ENCODE results near the gene TTN. TPM values are rescaled to one million over a fixed set of nuclear protein-coding genes. Genes with fewer than 3 reads are reported as not detected.

TTN gene
- total RNA-seq, 1 experiment from 2014 or later: 0.05 TPM

- no peak for TF ChIP-seq ATF3 (IDR thresholded peaks at IDR 0.05)
- TF ChIP-seq CEBPB (IDR thresholded peaks at IDR 0.05; ENCODE audit: low read depth): no peak
- no peak for TF ChIP-seq MAX (IDR thresholded peaks at IDR 0.05)
- no peak for TF ChIP-seq ZFX (IDR thresholded peaks at IDR 0.05)
- no peak for TF ChIP-seq YY1 (IDR thresholded peaks at IDR 0.05; ENCODE audit: extremely low read depth, insufficient replicate concordance, low read depth, low read length)
- TF ChIP-seq EZH2phosphoT487 (IDR thresholded peaks at IDR 0.05; ENCODE audit: borderline replicate concordance): no peak
- no peak for TF ChIP-seq ZNF274 (IDR thresholded peaks at IDR 0.05; ENCODE audit: low read depth, low read length)
These were observed 222.6 kb downstream of the TTN start (continued) for GRCh38 chr2:178584666-178585065.

DNA sequence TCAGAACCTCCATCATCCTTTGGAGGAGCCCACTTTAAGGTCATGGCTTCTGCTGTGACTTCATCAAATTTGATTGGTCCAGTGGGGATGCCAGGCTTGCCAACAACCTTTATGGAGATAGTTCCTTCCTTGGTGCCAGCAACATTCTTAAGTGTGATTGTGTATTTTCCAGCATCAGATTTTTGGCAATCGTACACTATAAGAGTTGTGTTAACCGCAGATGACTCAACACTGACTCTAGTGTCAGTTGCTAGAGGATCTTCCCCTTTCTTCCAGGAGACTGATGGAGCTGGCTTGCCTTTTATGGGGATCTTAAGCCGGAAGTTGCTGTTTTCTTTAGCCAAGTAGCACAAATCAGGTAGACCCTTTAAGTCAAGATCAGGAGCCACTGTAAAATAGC, 228.2 kb downstream of the TTN start:
- H3K9me2 ChIP-seq (ENCODE audit: insufficient read depth): no peaks in the 10 kb centered on the region
- POLR2A ChIA-PET: no interaction called here
- H3K79me2 ChIP-seq (ENCODE audit: insufficient read depth, low read length): no peaks in the 10 kb centered on the region
- CTCF ChIA-PET: no interaction called here
- no peak overlapping the region for H2AFZ ChIP-seq (ENCODE audit: low read depth, low read length, poor library complexity, severe bottlenecking)
- H3K4me3 ChIP-seq (replicated peaks in 1 of 2; ENCODE audit: low read depth in 1 of 2, low read length in 2 of 2): no peak overlapping the region
- no TSS peak for BruUV-seq (replicated peaks)
- no peak overlapping the region for H3K9ac ChIP-seq (ENCODE audit: low read length)
- H3K27ac ChIP-seq (ENCODE audit: low read depth, low read length): no peak overlapping the region
- DNase-seq (ENCODE audit: low read depth, low spot score) (no peak), ATAC-seq (no peak)
- no peaks in the 10 kb centered on the region for H3K36me3 ChIP-seq (ENCODE audit: control insufficient read depth in 1 of 2, insufficient read depth in 2 of 2, low read length in 2 of 2)
- no peaks in the 10 kb centered on the region for H3K27me3 ChIP-seq (ENCODE audit: insufficient read depth, low read length)
- no peak overlapping the region for H3K4me2 ChIP-seq (ENCODE audit: low read length)
- RAD21 ChIA-PET (ENCODE audit: low non-redundant PET in 1 of 2, low total read pairs in 2 of 2, uncharacterized antibody in 2 of 2, unreplicated experiment in 2 of 2): no interaction called here
- H3K9me3 ChIP-seq (ENCODE audit: control insufficient read depth in 1 of 2, insufficient read depth in 1 of 2, low read depth in 1 of 2, low read length in 2 of 2): no peaks in the 10 kb centered on the region
- intact Hi-C loops (cut with micrococcal nuclease): no loop called here
- H4K20me1 ChIP-seq (ENCODE audit: insufficient read depth): no peaks in the 10 kb centered on the region
- no peaks in the 10 kb centered on the region for H3K4me1 ChIP-seq (ENCODE audit: control insufficient read depth in 1 of 2, insufficient read depth in 2 of 2, low read length in 2 of 2)
- TF ChIP-seq RAD21 (IDR thresholded peaks at IDR 0.05; ENCODE audit: low read depth) (no peak), ZNF274 (IDR thresholded peaks at IDR 0.05; ENCODE audit: low read depth, low read length) (no peak), SRF (IDR thresholded peaks at IDR 0.05; ENCODE audit: low read depth) (no peak), CBX3 (IDR thresholded peaks at IDR 0.05; ENCODE audit: low read depth) (no peak), EGR1 (IDR thresholded peaks at IDR 0.05; ENCODE audit: low read depth) (no peak), ZFX (IDR thresholded peaks at IDR 0.05) (no peak), EZH2phosphoT487 (IDR thresholded peaks at IDR 0.05; ENCODE audit: borderline replicate concordance) (no peak), YY1 (IDR thresholded peaks at IDR 0.05; ENCODE audit: extremely low read depth, insufficient replicate concordance, low read depth, low read length) (no peak), ATF3 (IDR thresholded peaks at IDR 0.05) (no peak), ZBTB33 (IDR thresholded peaks at IDR 0.05; ENCODE audit: extremely low read depth, insufficient replicate concordance, low read length) (no peak), MAX (IDR thresholded peaks at IDR 0.05) (no peak), TCF7L2 (IDR thresholded peaks at IDR 0.05; ENCODE audit: borderline replicate concordance, extremely low read depth, insufficient read depth, insufficient read length) (no peak), JUND (IDR thresholded peaks at IDR 0.05) (no peak)
- TF ChIP-seq, protein P1, sequence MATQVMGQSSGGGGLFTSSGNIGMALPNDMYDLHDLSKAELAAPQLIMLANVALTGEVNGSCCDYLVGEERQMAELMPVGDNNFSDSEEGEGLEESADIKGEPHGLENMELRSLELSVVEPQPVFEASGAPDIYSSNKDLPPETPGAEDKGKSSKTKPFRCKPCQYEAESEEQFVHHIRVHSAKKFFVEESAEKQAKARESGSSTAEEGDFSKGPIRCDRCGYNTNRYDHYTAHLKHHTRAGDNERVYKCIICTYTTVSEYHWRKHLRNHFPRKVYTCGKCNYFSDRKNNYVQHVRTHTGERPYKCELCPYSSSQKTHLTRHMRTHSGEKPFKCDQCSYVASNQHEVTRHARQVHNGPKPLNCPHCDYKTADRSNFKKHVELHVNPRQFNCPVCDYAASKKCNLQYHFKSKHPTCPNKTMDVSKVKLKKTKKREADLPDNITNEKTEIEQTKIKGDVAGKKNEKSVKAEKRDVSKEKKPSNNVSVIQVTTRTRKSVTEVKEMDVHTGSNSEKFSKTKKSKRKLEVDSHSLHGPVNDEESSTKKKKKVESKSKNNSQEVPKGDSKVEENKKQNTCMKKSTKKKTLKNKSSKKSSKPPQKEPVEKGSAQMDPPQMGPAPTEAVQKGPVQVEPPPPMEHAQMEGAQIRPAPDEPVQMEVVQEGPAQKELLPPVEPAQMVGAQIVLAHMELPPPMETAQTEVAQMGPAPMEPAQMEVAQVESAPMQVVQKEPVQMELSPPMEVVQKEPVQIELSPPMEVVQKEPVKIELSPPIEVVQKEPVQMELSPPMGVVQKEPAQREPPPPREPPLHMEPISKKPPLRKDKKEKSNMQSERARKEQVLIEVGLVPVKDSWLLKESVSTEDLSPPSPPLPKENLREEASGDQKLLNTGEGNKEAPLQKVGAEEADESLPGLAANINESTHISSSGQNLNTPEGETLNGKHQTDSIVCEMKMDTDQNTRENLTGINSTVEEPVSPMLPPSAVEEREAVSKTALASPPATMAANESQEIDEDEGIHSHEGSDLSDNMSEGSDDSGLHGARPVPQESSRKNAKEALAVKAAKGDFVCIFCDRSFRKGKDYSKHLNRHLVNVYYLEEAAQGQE (IDR thresholded peaks at IDR 0.05; ENCODE audit: low read depth): no peak
- TF ChIP-seq, protein P2, sequence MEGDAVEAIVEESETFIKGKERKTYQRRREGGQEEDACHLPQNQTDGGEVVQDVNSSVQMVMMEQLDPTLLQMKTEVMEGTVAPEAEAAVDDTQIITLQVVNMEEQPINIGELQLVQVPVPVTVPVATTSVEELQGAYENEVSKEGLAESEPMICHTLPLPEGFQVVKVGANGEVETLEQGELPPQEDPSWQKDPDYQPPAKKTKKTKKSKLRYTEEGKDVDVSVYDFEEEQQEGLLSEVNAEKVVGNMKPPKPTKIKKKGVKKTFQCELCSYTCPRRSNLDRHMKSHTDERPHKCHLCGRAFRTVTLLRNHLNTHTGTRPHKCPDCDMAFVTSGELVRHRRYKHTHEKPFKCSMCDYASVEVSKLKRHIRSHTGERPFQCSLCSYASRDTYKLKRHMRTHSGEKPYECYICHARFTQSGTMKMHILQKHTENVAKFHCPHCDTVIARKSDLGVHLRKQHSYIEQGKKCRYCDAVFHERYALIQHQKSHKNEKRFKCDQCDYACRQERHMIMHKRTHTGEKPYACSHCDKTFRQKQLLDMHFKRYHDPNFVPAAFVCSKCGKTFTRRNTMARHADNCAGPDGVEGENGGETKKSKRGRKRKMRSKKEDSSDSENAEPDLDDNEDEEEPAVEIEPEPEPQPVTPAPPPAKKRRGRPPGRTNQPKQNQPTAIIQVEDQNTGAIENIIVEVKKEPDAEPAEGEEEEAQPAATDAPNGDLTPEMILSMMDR (IDR thresholded peaks at IDR 0.05 in 2 of 3, conservative IDR thresholded peaks at IDR 0.05 in 1 of 3; ENCODE audit: borderline replicate concordance in 1 of 3, insufficient read depth in 1 of 3, low read depth in 2 of 3, low read length in 2 of 3): no peak

Data from HCT116 (cell line).